GM18511 (cell line): ENCODE results near the gene LUC7L.
"Not testable (repeated sequence)": the region's sequence is repeated elsewhere in the genome, so short reads cannot be mapped to it uniquely, and the experiment has no call there.

Experiments
- ATAC-seq: cut with Tn5 transposase; IDR thresholded peaks from one replicate; pipeline ENCODE4 v1.9.1; 2021; ENCODE audit warnings: mild to moderate bottlenecking, moderate library complexity; ENCODE audit not compliant: unreplicated experiment

The LUC7L gene

DNA sequence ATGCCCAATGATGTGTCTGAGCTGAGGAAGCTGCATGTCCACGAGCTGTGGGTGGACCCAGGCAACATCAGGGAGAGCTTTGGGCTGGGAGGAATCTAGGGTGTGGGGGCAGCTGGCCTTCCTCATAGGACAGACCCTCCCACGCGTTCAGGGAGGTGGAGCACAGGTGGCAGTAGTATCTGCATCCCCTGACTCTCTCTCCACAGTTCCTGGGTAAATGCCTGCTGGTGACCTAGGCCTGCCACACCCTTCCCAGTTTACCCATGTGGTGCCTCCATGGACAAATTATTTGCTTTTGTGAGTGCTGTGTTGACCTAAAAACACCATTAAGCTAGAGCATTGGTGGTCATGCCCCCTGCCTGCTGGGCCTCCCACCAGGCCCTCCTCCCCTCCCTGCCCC is 60.2 kb downstream of the LUC7L start:
- ATAC-seq: no peak

DNA sequence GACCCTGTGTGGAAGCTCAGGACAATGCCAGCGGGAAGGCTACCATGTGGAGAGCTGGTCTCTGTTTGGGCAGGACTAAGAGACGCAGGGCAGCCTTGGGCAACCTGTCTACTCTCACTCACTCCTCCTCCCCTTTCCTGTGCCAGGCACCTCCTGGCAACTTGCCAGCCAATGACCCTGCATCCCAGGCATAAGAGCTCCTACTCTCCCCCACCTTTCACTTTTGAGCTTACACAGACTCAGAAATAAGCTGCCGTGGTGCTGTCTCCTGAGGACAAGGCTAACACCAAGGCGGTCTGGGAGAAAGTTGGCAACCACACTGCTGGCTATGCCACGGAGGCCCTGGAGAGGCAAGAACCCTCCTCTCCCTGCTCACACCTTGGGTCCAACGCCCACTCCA is 60.8 kb downstream of the LUC7L start:
- ATAC-seq: no peak

DNA sequence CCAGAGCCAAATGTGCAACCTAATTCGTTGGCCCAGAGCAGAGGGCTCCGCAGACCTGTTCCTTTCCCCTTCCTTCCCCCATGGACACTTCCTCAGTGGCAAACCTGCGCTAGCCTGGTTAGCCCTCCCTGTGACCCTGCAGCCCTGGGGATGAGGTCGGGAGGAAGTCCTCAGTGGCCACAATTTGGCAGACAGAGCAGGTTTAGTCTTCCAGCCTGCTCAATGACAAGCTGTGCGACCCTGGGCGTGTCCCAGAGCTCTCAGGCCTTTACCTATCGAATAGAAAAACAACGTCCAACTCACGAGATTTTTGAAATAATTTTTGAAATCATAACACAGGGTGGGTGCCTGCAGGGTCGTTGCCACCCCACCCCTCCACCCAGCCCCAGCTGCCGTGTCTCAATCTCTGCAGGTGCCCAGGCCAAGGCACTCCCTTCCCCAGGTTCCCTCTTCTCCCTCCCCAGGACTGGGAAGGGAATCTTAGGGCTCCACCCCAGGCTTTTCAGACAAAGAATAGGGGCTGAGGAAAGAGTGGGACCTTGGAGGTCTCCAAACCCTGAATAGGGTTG is 62.0 kb downstream of the LUC7L start:
- ATAC-seq: no peak

DNA sequence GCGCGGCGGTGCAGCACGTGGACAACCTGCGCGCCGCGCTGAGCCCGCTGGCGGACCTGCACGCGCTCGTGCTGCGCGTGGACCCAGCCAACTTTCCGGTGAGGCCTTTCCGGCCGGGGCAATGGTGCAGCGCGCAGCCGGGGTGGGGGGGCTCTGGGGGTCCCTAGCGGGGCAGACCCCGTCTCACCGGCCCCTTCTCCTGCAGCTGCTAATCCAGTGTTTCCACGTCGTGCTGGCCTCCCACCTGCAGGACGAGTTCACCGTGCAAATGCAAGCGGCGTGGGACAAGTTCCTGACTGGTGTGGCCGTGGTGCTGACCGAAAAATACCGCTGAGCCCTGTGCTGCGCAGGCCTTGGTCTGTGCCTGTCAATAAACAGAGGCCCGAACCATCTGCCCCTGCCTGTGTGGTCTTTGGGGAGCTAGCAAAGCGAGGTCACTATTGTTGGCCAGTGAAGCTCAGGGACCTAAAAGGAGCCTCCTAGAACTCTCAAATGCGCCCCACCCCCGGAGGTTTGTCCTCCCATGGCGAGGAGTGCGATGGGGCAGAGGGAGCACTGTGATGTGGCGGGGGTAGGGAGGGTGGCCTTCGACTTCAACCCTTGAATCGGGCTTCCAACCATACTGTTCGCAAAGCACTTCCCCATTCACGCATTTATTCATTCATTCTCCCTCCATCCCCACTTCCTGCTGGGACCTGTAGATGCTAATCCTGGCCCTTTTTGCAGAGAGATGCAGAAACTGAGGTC is 62.7 kb downstream of the LUC7L start:
- no peak for ATAC-seq

DNA sequence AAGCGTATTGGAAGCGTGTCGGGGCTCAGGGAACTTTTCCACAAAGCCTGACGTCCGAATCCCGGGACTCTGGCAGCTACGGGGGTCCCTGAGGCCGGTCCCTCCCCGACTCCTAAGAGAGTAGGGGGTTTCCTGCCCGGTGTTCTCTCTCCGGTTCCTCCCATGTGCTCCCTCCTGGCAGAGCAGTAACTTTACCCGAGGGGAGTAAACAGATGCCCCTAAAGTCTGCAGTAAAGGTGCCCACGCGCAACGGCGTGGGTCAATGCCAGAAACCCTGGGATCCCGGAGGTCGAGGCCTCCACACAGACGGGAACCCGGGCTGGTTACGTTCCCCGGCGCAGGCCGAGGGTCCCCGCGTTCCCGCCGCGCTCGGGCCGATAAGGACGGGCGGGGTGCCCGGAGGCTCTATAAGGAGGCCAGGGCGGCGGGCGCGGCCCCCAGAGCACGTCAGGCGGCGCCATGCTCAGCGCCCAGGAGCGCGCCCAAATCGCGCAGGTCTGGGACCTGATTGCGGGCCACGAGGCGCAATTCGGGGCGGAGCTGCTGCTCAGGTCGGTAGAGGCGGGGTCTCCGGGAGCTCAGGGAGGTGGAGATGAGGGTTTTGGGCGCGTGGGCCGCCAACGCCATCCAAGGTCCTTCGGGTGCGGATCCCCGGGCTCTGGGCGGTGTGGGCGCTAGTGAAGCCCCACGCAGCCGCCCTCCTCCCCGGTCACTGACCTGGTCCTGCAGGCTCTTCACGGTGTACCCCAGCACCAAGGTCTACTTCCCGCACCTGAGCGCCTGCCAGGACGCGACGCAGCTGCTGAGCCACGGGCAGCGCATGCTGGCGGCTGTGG is 63.5 kb downstream of the LUC7L start, which contains the start of gene HBM:
HBM (plus strand) TSS at position 440 of the 836 bp plus-strand sequence; CDS start at position 460, 20 bp downstream.
- no peak for ATAC-seq

DNA sequence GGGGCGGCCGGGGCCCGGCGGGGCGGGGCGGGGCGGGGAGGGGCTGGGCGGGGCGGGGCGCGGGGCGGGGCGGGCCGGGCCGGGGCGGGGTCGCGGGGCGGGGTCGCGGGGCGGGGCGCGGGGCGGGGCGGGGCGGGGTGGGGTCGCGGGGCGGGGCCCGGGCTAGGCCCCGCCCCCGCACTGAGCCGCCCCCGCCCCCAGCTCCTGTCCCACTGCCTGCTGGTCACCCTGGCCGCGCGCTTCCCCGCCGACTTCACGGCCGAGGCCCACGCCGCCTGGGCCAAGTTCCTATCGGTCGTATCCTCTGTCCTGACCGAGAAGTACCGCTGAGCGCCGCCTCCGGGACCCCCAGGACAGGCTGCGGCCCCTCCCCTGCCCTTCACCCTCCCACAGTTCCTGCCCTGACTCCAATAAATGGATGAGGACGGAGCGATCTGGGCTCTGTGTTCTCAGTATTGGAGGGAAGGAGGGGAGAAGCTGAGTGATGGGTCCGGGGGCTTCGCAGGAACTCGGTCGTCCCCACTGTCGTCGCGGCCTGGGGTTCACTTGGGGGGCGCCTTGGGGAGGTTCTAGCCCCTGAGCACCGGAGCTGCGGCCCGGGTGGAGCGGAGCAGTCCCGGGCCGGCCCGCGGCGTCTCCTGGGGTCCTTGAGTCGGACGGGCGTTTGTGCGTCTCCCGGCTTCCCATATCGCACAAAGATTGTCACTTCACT is 64.3 kb downstream of the LUC7L start:
- no peak for ATAC-seq

DNA sequence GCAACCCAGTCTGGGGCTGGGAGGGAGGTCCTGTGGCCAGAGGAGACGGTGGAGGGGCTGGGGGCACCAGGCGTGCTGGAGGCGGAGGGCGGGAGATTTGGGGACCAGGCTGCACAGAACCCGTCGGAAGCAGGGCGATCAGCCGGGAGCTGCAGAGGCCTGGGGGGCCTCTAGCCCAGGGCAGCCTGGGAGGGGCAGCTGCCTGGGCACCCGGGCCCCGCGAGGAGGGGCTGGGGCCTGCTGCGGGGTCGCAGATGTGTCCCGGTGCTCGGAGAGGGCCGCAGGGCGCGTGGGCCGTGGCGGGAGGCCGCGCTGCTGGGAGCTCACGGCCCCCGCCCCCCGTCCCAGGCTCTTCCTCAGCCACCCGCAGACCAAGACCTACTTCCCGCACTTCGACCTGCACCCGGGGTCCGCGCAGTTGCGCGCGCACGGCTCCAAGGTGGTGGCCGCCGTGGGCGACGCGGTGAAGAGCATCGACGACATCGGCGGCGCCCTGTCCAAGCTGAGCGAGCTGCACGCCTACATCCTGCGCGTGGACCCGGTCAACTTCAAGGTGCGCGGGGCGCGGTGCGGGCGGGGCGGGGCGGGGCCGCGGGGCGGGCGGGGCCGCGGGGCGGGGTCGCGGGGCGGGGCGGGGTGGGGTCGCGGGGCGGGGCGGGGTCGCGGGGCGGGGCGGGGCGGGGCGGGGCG is 65.0 kb downstream of the LUC7L start:
- not testable (repeated sequence) for ATAC-seq

DNA sequence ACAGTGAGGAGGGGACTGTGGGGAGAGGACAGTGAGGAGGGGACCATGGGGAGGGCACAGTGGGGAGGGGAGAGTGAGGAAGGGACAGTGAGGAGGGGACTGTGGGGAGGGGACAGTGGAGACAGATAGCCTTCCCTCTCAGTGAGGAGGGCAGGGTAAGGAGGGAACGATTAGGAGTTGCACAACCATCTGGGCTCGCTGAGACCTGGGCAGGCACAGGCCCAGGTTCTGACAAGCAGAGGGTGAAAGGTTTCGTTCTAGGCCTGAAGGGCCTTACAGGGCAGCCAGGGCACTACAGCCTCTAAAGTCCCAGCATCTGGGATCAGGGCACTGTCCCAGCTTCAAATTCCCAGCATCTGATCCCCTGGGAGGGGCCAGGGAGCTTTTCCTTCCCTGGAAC is 65.6 kb downstream of the LUC7L start:
- not testable (repeated sequence) for ATAC-seq

DNA sequence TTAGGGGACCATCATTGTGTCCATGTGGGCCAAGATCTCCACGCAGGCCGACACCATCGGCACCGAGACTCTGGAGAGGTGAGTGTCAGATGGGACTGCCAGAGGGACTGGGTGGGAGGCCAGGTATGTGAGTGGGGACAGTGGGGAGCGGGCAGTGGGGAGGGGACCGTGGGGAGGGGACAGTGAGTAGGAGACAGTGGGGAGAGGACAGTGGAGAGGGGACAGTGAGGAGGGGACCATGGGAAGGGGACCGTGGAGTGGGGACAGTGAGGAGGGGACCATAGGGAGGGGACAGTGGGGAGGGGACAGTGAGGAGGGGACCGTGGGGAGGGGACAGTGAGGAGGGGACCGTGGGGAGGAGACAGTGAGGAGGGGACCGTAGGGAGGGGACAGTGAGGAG is 66.1 kb downstream of the LUC7L start:
- not testable (repeated sequence) for ATAC-seq

DNA sequence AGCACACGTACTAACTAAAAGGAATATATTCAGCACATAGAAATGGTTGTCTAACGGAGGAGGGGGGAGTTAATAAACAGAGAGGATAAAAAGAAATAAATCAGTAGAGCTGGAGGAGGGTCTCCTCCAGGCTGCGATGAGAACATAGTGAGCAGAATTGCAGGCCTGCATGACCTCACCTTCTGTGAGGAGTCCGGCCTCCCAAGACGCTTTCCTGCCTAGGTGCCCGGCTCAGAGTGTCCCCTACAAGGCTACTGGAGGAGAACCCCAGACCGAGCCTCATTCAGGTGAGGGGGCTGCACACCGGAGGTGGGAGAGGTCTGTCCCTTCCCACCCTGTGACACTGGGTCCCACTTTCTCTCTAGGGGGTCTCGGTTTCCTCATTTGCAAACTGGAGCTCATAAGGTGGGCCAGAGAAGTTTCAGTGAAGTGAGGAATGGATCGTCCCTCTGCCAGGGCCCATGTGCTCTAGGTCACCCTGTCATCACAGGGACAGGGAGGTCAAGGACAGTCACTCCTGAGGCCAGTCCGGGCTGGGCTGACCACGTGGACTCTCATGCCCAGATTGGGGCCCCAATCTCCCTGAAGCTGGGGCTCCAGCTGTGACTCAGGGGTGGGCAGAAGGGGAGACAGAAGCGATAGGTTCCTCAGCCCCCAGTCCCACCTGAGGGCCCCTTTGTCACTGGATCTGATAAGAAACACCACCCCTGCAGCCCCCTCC is 66.8 kb downstream of the LUC7L start:
- no peak for ATAC-seq

DNA sequence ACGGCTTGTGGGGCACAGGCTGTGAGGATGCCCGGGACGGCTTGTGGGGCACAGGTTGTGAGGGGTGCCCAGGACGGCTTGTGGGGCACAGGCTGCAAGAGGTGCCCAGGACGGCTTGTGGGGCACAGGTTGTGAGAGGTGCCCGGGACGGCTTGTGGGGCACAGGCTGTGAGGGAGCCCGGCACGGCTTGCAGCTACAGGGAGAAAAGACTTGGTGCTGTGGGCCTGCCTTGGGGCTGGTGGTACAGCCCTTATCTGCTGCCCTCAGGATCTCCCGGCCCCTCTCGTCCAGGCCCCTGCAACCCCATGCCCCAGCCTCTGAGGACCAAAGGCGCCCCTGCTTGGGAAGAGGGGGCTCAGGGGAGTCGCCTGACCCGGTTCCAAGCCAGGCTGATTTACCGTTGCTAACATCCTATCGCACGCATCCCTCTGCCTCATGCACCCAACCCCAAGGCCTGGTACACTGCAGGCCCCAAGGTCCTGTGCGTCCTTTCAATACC is 68.5 kb downstream of the LUC7L start:
- ATAC-seq: no peak

DNA sequence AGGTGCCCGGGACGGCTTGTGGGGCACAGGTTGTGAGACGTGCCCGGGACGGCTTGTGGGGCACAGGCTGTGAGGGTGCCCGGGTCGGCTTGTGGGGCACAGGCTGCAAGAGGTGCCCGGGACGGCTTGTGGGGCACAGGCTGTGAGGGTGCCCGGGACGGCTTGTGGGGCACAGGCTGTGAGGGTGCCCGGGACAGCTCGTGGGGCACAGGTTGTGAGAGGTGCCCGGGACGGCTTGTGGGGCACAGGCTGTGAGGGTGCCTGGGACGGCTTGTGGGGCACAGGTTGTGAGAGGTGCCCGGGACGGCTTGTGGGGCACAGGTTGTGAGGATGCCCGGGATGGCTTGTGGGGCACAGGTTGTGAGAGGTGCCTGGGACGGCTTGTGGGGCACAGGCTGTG is 69.0 kb downstream of the LUC7L start:
- ATAC-seq: not testable (repeated sequence)

DNA sequence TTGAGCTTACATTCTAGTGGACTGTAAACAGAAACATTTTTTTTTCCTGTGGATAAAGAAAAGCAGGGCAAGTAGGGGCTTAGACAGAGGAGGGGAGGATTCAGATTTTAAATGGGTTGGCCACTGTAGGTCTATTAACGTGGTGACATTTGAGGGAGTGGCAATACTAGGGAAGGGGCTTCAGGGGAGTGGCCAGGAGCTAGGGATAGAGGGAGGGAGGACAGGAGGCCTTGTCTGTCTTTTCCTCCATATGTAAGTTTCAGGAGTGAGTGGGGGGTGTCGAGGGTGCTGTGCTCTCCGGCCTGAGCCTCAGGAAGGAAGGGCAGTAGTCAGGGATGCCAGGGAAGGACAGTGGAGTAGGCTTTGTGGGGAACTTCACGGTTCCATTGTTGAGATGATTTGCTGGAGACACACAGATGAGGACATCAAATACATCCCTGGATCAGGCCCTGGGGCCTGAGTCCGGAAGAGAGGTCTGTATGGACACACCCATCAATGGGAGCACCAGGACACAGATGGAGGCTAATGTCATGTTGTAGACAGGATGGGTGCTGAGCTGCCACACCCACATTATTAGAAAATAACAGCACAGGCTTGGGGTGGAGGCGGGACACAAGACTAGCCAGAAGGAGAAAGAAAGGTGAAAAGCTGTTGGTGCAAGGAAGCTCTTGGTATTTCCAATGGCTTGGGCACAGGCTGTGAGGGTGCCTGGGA is 70.0 kb downstream of the LUC7L start:
- ATAC-seq: no peak

DNA sequence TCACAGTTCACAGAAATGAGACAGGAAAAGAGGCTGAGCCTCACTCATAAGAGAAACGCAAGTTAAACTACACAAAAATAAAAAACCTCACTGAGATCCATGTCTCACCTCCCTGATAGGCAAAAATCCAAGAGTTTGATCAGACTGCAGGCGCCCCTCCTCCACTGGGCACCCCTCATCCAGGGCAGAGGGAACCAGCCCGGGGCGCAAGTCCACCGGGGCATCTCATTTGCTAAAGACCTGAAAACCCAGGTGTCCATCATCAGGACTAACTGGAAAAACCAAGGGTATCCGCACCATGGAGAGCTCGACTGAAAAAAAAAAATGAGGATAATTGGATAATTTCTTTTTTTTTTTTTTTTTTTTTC is 74.2 kb downstream of the LUC7L start:
- no peak for ATAC-seq

DNA sequence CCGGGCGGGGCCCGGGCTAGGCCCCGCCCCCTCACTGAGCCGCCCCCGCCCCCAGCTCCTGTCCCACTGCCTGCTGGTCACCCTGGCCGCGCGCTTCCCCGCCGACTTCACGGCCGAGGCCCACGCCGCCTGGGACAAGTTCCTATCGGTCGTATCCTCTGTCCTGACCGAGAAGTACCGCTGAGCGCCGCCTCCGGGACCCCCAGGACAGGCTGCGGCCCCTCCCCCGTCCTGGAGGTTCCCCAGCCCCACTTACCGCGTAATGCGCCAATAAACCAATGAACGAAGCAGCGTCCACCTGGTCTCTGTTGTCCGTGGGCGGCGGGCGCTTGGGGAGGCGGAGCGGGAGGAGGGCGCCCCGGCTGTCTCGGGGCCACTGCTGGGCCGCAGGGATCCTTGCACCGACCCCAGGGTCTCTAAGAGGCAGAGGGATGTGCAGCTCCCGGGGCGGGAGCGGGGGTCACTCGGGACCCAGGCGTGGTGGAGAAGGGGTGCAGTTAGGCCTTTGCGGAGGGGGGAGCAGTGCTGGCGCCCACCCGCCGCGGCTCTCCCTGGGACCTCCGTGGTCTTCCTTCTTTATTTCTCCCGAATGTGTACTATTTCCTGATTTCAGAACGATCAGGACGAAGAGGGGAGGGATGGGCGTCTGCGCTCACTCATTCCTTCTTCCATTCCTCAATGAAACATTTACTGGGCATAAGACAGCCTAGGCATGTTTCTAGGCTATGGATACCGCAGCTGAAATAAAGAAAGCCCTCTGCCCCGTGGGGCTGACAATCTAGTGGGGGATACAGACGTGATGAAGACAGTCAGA is 74.8 kb downstream of the LUC7L start:
- ATAC-seq: no peak

DNA sequence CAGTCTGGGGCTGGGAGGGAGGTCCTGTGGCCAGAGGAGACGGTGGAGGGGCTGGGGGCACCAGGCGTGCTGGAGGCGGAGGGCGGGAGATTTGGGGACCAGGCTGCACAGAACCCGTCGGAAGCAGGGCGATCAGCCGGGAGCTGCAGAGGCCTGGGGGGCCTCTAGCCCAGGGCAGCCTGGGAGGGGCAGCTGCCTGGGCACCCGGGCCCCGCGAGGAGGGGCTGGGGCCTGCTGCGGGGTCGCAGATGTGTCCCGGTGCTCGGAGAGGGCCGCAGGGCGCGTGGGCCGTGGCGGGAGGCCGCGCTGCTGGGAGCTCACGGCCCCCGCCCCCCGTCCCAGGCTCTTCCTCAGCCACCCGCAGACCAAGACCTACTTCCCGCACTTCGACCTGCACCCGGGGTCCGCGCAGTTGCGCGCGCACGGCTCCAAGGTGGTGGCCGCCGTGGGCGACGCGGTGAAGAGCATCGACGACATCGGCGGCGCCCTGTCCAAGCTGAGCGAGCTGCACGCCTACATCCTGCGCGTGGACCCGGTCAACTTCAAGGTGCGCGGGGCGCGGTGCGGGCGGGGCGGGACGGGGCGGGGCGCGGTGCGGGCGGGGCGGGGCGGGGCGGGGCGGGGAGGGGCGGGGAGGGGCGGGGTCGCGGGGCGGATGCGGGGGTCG is 75.6 kb downstream of the LUC7L start:
- ATAC-seq: not testable (repeated sequence)

DNA sequence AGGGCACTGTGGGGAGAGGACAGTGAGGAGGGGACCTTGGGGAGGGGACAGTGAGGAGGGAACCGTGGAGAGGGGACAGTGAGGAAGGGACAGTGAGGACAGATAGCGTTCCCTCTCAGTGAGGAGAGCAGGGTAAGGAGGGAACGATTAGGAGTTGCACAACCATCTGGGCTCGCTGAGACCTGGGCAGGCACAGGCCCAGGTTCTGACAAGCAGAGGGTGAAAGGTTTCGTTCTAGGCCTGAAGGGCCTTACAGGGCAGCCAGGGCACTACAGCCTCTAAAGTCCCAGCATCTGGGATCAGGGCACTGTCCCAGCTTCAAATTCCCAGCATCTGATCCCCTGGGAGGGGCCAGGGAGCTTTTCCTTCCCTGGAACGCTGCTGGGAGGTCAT is 76.1 kb downstream of the LUC7L start:
- ATAC-seq: not testable (repeated sequence)
